Measurements from ENCODE around the gene LZTS2.

GRCh38 chr10:101013365-101013825 is 13.8 kb downstream of the LZTS2 start:
- TF ChIP-seq GATA2 (IDR thresholded peaks at IDR 0.05; ENCODE audit: low read depth, low read length) (no peak), GATA3 (IDR thresholded peaks at IDR 0.05; ENCODE audit: low read depth, low read length) (no peak)

Measured in SH-SY5Y (cell line).